ENCODE results near the gene NT5DC2. TPM values are rescaled to one million over a fixed set of nuclear protein-coding genes. Genes with fewer than 3 reads are reported as not detected.
"Not testable (repeated sequence)": the region's sequence is repeated elsewhere in the genome, so short reads cannot be mapped to it uniquely, and the experiment has no call there.

NT5DC2 gene
- total RNA-seq, 4 donors from 2014 or later: 18.3 to 50.3 (median 39.5) TPM

GRCh38 chr3:52528586-52529375, 4.9 kb downstream of the NT5DC2 start:
- TF ChIP-seq, protein P1, sequence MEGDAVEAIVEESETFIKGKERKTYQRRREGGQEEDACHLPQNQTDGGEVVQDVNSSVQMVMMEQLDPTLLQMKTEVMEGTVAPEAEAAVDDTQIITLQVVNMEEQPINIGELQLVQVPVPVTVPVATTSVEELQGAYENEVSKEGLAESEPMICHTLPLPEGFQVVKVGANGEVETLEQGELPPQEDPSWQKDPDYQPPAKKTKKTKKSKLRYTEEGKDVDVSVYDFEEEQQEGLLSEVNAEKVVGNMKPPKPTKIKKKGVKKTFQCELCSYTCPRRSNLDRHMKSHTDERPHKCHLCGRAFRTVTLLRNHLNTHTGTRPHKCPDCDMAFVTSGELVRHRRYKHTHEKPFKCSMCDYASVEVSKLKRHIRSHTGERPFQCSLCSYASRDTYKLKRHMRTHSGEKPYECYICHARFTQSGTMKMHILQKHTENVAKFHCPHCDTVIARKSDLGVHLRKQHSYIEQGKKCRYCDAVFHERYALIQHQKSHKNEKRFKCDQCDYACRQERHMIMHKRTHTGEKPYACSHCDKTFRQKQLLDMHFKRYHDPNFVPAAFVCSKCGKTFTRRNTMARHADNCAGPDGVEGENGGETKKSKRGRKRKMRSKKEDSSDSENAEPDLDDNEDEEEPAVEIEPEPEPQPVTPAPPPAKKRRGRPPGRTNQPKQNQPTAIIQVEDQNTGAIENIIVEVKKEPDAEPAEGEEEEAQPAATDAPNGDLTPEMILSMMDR (IDR thresholded peaks at IDR 0.05): no peak
- no peak for DNase-seq (ENCODE audit: low spot score)
- no peak for ATAC-seq (ENCODE audit: low FRiP score)

DNA sequence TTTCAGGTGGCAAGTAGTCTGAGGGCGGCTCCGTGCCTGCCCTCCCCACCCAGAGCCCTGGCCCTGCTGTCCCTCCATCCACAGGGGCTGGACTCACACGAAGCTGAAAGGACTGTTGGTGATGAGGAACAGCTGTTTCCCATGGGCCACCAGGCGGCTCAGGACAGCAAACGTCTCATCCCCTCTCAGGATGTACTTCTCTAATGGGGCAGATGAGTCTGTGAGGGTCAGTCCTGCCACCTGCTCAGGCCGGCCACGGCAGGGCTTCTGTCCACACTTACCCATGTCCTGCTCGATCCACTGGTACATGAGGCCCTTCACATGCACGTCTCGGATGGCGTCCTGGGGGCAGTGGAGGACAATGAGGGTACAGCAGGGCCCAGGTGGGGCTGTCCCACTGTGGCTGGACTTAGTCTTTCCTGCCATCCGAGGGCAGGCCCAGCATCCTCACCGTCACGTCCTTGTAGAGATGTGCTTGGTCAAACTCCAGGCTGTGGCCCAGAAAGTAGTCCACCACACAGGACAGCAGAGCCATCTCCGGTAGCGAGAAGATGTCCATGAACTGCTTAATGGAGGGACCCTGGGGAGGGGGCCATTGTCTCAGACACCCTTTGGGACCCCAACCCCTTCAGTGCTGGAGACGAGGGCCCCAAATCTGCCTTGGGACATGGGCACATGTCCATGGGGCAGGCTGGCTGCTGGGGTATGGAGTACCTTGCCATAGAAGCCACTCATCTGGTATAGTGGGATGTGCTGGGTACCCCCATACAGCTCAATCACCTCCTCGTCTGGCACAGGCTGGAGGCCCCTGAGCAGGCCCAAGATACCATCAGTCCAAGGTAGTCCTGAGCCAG, 5.7 kb downstream of the NT5DC2 start:
- DNase-seq (ENCODE audit: low spot score): no peak
- ATAC-seq (ENCODE audit: low FRiP score): no peak
- TF ChIP-seq, protein P1 (IDR thresholded peaks at IDR 0.05): no peak

DNA sequence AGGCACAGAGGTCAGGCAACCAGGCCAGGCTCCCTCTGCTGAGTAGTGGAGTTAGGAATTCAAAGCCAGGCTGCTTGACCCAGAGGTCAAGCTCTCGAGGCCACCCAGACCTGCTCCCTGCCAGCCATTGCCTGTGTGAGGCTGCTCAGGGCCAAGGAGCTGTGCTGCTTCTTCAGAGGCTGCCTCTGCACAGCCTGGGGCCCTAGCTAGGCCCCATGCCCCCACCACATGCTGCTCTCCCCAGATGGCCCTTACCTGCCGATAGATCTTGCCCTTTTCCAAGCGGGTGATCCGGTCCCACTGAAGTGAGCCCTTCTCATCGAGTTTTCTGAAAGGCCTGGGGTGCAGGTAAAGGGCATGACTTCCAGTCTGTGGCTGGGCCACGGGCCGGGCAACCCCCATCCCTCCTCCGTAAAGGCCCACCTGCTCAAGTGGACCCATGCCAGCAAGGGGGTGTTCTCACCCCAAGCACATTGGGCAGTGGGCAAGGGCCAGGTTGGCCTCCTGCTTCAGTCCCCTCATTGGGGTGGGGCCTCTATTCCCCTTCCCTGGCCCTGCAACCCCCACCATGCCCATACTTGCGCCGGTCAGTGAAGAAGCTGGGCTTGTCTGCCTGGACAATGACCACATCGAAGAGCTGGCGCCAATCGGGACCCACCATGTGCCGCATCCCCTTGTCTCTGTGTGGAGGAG, 6.5 kb downstream of the NT5DC2 start:
- DNase-seq (ENCODE audit: low spot score) (no peak), ATAC-seq (ENCODE audit: low FRiP score) (no peak)
- TF ChIP-seq, protein P1 (IDR thresholded peaks at IDR 0.05): no peak

- ATAC-seq (ENCODE audit: low FRiP score); DNase-seq (ENCODE audit: low spot score): not testable (repeated sequence)
These were observed 7.0 kb downstream of the NT5DC2 start for GRCh38 chr3:52526671-52527038.

DNA sequence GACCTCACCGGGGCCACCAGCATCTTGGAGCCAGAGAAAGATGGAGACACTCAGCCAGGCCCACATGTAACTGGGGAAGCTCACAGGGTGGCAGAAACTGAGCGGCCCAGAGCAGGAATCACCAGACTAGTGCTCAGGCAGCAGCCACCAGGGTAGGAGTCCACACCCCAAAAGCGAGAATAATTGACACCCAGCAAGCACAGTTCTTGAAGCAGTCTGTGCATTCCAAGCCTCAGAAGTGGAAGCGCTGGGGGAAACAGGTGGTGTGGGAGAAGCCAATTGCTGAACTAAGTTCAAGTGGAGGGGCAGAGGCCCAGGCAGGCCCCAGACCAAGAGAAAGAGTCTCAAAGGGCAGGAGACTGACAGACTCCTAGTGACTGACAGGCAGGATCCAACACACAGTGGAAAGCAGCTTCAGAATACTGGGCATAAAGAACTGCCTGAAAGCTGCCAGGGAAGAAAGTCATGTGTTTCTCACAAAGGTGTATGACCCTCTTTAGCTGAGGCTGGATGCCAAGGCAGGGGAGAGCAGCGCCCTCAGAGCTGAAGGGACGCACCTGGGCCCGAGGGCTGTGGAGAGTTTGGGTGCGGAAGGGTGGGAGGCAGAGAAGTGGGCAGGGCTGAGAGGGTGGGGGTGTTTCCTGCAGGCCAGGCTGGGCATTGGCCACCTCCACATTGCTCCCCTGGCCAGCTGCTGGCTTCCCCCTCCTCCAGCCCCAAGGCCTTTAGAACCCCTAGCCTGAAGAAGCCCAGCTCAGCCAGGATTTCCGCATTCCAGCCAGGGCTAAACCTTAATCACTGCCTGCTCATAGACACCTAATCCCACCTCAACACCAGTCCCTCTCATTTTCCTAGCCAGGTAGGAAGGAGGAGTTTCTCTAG, 7.7 kb downstream of the NT5DC2 start:
- ATAC-seq (ENCODE audit: low FRiP score) (no peak), DNase-seq (ENCODE audit: low spot score) (no peak)
- TF ChIP-seq, protein P1 (IDR thresholded peaks at IDR 0.05): no peak

- DNase-seq (ENCODE audit: low spot score): no peak
- no peak for ATAC-seq (ENCODE audit: low FRiP score)
- TF ChIP-seq, protein P1 (IDR thresholded peaks at IDR 0.05): no peak
These were observed 8.6 kb downstream of the NT5DC2 start for GRCh38 chr3:52524752-52525679.
